HepG2 (cell line): ENCODE measurements around the gene MTFR1L. TPM values are rescaled to one million over a fixed set of nuclear protein-coding genes. Genes with fewer than 3 reads are reported as not detected.
A peak's percentile ranks its signal among the peaks of the same experiment; 100 is the strongest.

Experiments used
- CEBPG ChIP-seq: IDR thresholded peaks from 2 replicates; pipeline ENCODE4 v1.6.1; 2016
- E2F5 ChIP-seq: sonication (generic); formaldehyde crosslinking; conservative IDR thresholded peaks from 2 replicates; pipeline ENCODE4 v1.4.0; 2020; ENCODE audit warnings: missing genetic modification reagents
- ELF3 ChIP-seq: IDR thresholded peaks from 2 replicates; pipeline ENCODE4 v1.6.1; 2016; ENCODE audit warnings: missing genetic modification reagents, missing compliant biosample characterization
- FOXC1 ChIP-seq: sonication (generic); formaldehyde crosslinking; IDR thresholded peaks from 2 replicates; pipeline ENCODE4 v1.8.0; 2022; ENCODE audit warnings: mild to moderate bottlenecking, missing genetic modification reagents, borderline replicate concordance
- GZF1 ChIP-seq: sonication (generic); formaldehyde crosslinking; IDR thresholded peaks from 2 replicates; pipeline ENCODE4 v1.5.1; 2020; ENCODE audit warnings: mild to moderate bottlenecking, missing genetic modification reagents
- IKZF1 ChIP-seq: fragments of 450-650 bp; IDR thresholded peaks from 2 replicates; pipeline ENCODE4 v1.7.1; 2016
- NKX3-1 ChIP-seq: sonication (generic); formaldehyde crosslinking; IDR thresholded peaks from 2 replicates; pipeline ENCODE4 v1.5.0; 2020; ENCODE audit warnings: missing genetic modification reagents
- PTBP1 ChIP-seq: fragments of 200-400 bp; formaldehyde crosslinking; IDR thresholded peaks from 2 replicates; pipeline ENCODE4 v1.6.1; 2018; ENCODE audit warnings: low read length, low read depth; ENCODE audit not compliant: poor library complexity, severe bottlenecking
- STAT5B ChIP-seq: sonication (generic); formaldehyde crosslinking; IDR thresholded peaks from 2 replicates; pipeline ENCODE4 v1.4.0; 2020; ENCODE audit warnings: missing genetic modification reagents
- TEAD3 ChIP-seq: optimal IDR thresholded peaks from 2 replicates; pipeline ENCODE3; 2016; ENCODE audit warnings: borderline replicate concordance
- ZBTB37 ChIP-seq: sonication (generic); formaldehyde crosslinking; IDR thresholded peaks from 2 replicates; pipeline ENCODE4 v1.4.0; 2020; ENCODE audit warnings: mild to moderate bottlenecking, missing genetic modification reagents
- ZNF24 ChIP-seq: fragments of 450-650 bp; IDR thresholded peaks from 2 replicates; pipeline ENCODE4 v1.6.1; 2017; ENCODE audit warnings: antibody characterized with exemption, mild to moderate bottlenecking
- ZNF253 ChIP-seq: sonication (generic); formaldehyde crosslinking; IDR thresholded peaks from 2 replicates; pipeline ENCODE4 v1.8.0; 2022; ENCODE audit warnings: mild to moderate bottlenecking, missing genetic modification reagents, borderline replicate concordance
- ZNF350 ChIP-seq: sonication (generic); formaldehyde crosslinking; IDR thresholded peaks from 2 replicates; pipeline ENCODE4 v1.4.0; 2020; ENCODE audit warnings: mild to moderate bottlenecking, low read depth, missing genetic modification reagents, borderline replicate concordance
- ZNF512B ChIP-seq: sonication (generic); formaldehyde crosslinking; IDR thresholded peaks from 2 replicates; pipeline ENCODE4 v1.5.1; 2020; ENCODE audit warnings: missing genetic modification reagents, mild to moderate bottlenecking, borderline replicate concordance
- ZNF761 ChIP-seq: sonication (generic); formaldehyde crosslinking; conservative IDR thresholded peaks from 2 replicates; pipeline ENCODE4 v1.4.0; 2020; ENCODE audit warnings: mild to moderate bottlenecking, missing genetic modification reagents
- ZNF782 ChIP-seq: sonication (generic); formaldehyde crosslinking; IDR thresholded peaks from 2 replicates; pipeline ENCODE4 v1.4.0; 2020; ENCODE audit warnings: missing genetic modification reagents, mild to moderate bottlenecking, borderline replicate concordance
- ZNF792 ChIP-seq: IDR thresholded peaks from 2 replicates; pipeline ENCODE4 v1.6.1; 2016
- ZNF839 ChIP-seq: sonication (generic); formaldehyde crosslinking; IDR thresholded peaks from 2 replicates; pipeline ENCODE4 v1.4.0; 2020; ENCODE audit warnings: missing genetic modification reagents, mild to moderate bottlenecking, borderline replicate concordance
- polyA plus RNA-seq, 8 experiments: library from polyadenylated mRNA; depleted of rRNA in 3 of 8; stranded (reverse) in 7 of 8; unstranded in 1 of 8; fragments of >200 nt; fragmentation: Illumina TruSeq in 4 of 8; extraction: Trizol in 4 of 8; gene quantifications; 2 replicates each; pipeline versions ENCODE4 v1.2.1 to v1.2.3, GENCODE V29; 2011 to 2016; ENCODE audit warnings: low read depth in 4 of 8, missing spikeins in 1 of 8, mixed read lengths in 1 of 8; ENCODE audit not compliant: insufficient read depth in 1 of 8
- total RNA-seq, 5 experiments: library from RNA; depleted of rRNA; stranded (reverse); fragments of >200 nt; fragmentation: Illumina TruSeq; extraction: Trizol; gene quantifications; 2 replicates each; pipeline ENCODE4 v1.2.3, GENCODE V29; 2016; ENCODE audit warnings: low read depth in 1 of 5
- TF ChIP-seq, protein P1 (sequence below): sonication (generic); formaldehyde crosslinking; IDR thresholded peaks from 2 replicates; pipeline ENCODE4 v1.9.0; 2021; ENCODE audit warnings: missing genetic modification reagents, borderline replicate concordance
- TF ChIP-seq, protein P2 (sequence below): IDR thresholded peaks from 2 replicates; pipeline ENCODE4 v1.6.1; 2016; ENCODE audit warnings: control low read depth
- TF ChIP-seq, protein P3 (sequence below): sonication (generic); formaldehyde crosslinking; IDR thresholded peaks from 2 replicates; pipeline ENCODE4 v1.5.1; 2020; ENCODE audit warnings: missing genetic modification reagents, mild to moderate bottlenecking, borderline replicate concordance

MTFR1L gene
- total and polyA plus RNA-seq, 2 of the 13 experiments (the other 11 are each of a cell fraction or from before 2014, with no cell fraction given), result 38.0 to 55.7 TPM

- no peak for TF ChIP-seq ZNF839 (CRISPR knock-in tag)
- 0 out of 2 replicates have a peak, but pooled peaks have one; percentile 72 for TF ChIP-seq STAT5B (CRISPR knock-in tag)
- peak; percentile 42 for TF ChIP-seq TEAD3 (CRISPR knock-in tag)
- TF ChIP-seq ZNF761, result peak; percentile 64; the same call in 1 of the 2 replicates
- TF ChIP-seq, protein P1, sequence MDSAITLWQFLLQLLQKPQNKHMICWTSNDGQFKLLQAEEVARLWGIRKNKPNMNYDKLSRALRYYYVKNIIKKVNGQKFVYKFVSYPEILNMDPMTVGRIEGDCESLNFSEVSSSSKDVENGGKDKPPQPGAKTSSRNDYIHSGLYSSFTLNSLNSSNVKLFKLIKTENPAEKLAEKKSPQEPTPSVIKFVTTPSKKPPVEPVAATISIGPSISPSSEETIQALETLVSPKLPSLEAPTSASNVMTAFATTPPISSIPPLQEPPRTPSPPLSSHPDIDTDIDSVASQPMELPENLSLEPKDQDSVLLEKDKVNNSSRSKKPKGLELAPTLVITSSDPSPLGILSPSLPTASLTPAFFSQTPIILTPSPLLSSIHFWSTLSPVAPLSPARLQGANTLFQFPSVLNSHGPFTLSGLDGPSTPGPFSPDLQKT (CRISPR knock-in tag), result no peak
- TF ChIP-seq ZNF792 (CRISPR knock-in tag), result peak; percentile 93
- TF ChIP-seq GZF1, result no peak
- peak; percentile 72; the same call in 1 of the 2 replicates for TF ChIP-seq E2F5 (CRISPR knock-in tag)
- peak; percentile 78; the same call in 1 of the 2 replicates for TF ChIP-seq ZNF253 (CRISPR knock-in tag)
- TF ChIP-seq NKX3-1 (CRISPR knock-in tag), result peak; percentile 78; the same call in 1 of the 2 replicates
- TF ChIP-seq ZNF350 (CRISPR knock-in tag), result peak; percentile 71; the same call in 1 of the 2 replicates
- no peak for TF ChIP-seq IKZF1
- TF ChIP-seq, protein P2, sequence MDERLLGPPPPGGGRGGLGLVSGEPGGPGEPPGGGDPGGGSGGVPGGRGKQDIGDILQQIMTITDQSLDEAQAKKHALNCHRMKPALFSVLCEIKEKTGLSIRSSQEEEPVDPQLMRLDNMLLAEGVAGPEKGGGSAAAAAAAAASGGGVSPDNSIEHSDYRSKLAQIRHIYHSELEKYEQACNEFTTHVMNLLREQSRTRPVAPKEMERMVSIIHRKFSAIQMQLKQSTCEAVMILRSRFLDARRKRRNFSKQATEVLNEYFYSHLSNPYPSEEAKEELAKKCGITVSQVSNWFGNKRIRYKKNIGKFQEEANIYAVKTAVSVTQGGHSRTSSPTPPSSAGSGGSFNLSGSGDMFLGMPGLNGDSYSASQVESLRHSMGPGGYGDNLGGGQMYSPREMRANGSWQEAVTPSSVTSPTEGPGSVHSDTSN (CRISPR knock-in tag), result no peak
- TF ChIP-seq ZNF24, result no peak
- TF ChIP-seq ELF3 (CRISPR knock-in tag), result peak; percentile 63
- TF ChIP-seq, protein P3, sequence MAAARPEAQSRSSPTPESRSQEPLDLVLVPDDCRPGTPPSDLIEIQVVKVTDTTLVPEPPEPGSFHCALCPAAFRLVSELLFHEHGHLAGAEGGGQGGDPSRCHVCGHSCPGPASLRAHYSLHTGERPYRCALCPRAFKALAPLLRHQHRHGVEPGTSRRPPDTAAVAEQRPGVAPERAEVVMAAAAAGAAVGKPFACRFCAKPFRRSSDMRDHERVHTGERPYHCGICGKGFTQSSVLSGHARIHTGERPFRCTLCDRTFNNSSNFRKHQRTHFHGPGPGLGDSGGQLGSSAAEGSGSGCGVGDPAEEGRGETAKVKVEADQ, result peak; percentile 76; the same call in 1 of the 2 replicates
- peak; percentile 80 for TF ChIP-seq FOXC1 (CRISPR knock-in tag)
- TF ChIP-seq ZNF512B (CRISPR knock-in tag), result no peak
- peak; percentile 95; the same call in 1 of the 2 replicates for TF ChIP-seq ZNF782 (CRISPR knock-in tag)
- no peak for TF ChIP-seq PTBP1
- no peak for TF ChIP-seq ZBTB37 (CRISPR knock-in tag)
- TF ChIP-seq CEBPG, result no peak
Measured at GRCh38 chr1:25875154-25875855, 55.6 kb downstream of the MTFR1L start, which contains the start of gene PAQR7 (continued).
